IMR-90 (cell line): ENCODE results near the gene POFUT2. TPM values are rescaled to one million over a fixed set of nuclear protein-coding genes. Genes with fewer than 3 reads are reported as not detected.

Experiments used
- ATAC-seq: fragments of 200-7000 bp; cut with Tn5 transposase; 2 replicates; pipeline ENCODE4 v1.9.1; 2020; ENCODE audit warnings: low read depth, mild to moderate bottlenecking, moderate library complexity
- BruUV-seq: library from RNA; stranded (reverse); fragments of 400-500 nt; replicated peaks from 2 replicates; lab custom pipeline; 2021; lab: Mats Ljungman, UMichigan
- CTCF ChIA-PET: fragments of 300-600 bp; formaldehyde crosslinking; extraction: SDS; loops from one replicate; lab custom pipeline; 2021; ENCODE audit warnings: antibody characterized with exemption; lab: Yijun Ruan, JAX
- POLR2A ChIA-PET: fragments of 300-600 bp; sonication (Branson Sonifier 250); formaldehyde crosslinking; loops from one replicate; lab custom pipeline; 2022; ENCODE audit warnings: antibody characterized with exemption; ENCODE audit not compliant: unreplicated experiment; lab: Charles Lee
- DNase-seq: peaks from one replicate; pipeline ENCODE4 v3.0.0; 2013
- H2AFZ ChIP-seq: replicated peaks from 2 replicates; pipeline ENCODE3; 2013; ENCODE audit warnings: low read length, mild to moderate bottlenecking; ENCODE audit not compliant: poor library complexity
- H2AK5ac ChIP-seq: 2 replicates; pipeline ENCODE4 v1.6.1; 2013; ENCODE audit warnings: low read depth, low read length, inconsistent platforms
- H2AK9ac ChIP-seq: replicated peaks from 2 replicates; pipeline ENCODE3; 2013; ENCODE audit warnings: mild to moderate bottlenecking, low read depth, low read length, moderate library complexity; ENCODE audit not compliant: poor library complexity
- H2BK120ac ChIP-seq: 2 replicates; pipeline ENCODE4 v1.6.1; 2013; ENCODE audit warnings: low read depth, low read length, inconsistent platforms
- H2BK15ac ChIP-seq: 3 replicates; pipeline ENCODE4 v1.6.1; 2013; ENCODE audit warnings: low read depth, low read length, inconsistent platforms
- H2BK20ac ChIP-seq: 2 replicates; pipeline ENCODE4 v1.6.1; 2013; ENCODE audit warnings: low read depth, mild to moderate bottlenecking, inconsistent platforms, low read length, moderate library complexity
- H2BK5ac ChIP-seq: 2 replicates; pipeline ENCODE4 v1.6.1; 2013; ENCODE audit warnings: mild to moderate bottlenecking, low read depth, low read length, inconsistent platforms; ENCODE audit not compliant: poor library complexity, severe bottlenecking
- H3K14ac ChIP-seq: replicated peaks from 2 replicates; pipeline ENCODE4 v1.6.1; 2013; ENCODE audit warnings: low read depth, low read length, inconsistent platforms
- H3K18ac ChIP-seq: 2 replicates; pipeline ENCODE4 v1.6.1; 2013; ENCODE audit warnings: low read depth, low read length, control low read depth
- H3K23ac ChIP-seq: 2 replicates; pipeline ENCODE4 v1.6.1; 2013; ENCODE audit warnings: low read depth, low read length, inconsistent platforms
- H3K27ac ChIP-seq: 2 replicates; pipeline ENCODE4 v1.5.1; 2013; ENCODE audit warnings: mild to moderate bottlenecking, control low read depth, low read length; ENCODE audit not compliant: insufficient read depth
- H3K27me3 ChIP-seq: 2 replicates; pipeline ENCODE4 v1.6.1; 2013; ENCODE audit warnings: low read length; ENCODE audit not compliant: control insufficient read depth, insufficient read depth
- H3K36me3 ChIP-seq: 2 replicates; pipeline ENCODE4 v1.6.1; 2013; ENCODE audit warnings: low read length, mixed read lengths; ENCODE audit not compliant: control insufficient read depth, insufficient read depth
- H3K4ac ChIP-seq: 2 replicates; pipeline ENCODE4 v1.6.1; 2013; ENCODE audit warnings: low read depth, low read length, inconsistent platforms
- H3K4me1 ChIP-seq: 2 replicates; pipeline ENCODE4 v1.6.1; 2013; ENCODE audit warnings: low read length, mixed read lengths; ENCODE audit not compliant: control insufficient read depth, insufficient read depth
- H3K4me2 ChIP-seq: 2 replicates; pipeline ENCODE4 v1.6.1; 2013; ENCODE audit warnings: low read depth, mild to moderate bottlenecking, control low read depth, low read length, moderate library complexity
- H3K4me3 ChIP-seq: 2 replicates; pipeline ENCODE4 v1.5.1; 2013; ENCODE audit warnings: low read depth, mild to moderate bottlenecking, control low read depth, low read length, moderate library complexity; ENCODE audit not compliant: insufficient read depth
- H3K56ac ChIP-seq: 2 replicates; pipeline ENCODE4 v1.6.1; 2013; ENCODE audit warnings: low read length, inconsistent platforms; ENCODE audit not compliant: insufficient read depth; ENCODE audit errors: extremely low read depth
- H3K79me1 ChIP-seq, 2 experiments: 2 replicates each; pipeline ENCODE4 v1.6.1; 2013; ENCODE audit warnings: low read length in 2 of 2, inconsistent platforms in 1 of 2, low read depth in 1 of 2
- H3K9ac ChIP-seq: 2 replicates; pipeline ENCODE4 v1.6.1; 2013; ENCODE audit warnings: low read depth, low read length, control low read depth
- H3K9me1 ChIP-seq: 2 replicates; pipeline ENCODE4 v1.6.1; 2013; ENCODE audit warnings: low read length, inconsistent platforms; ENCODE audit not compliant: insufficient read depth
- H3K9me3 ChIP-seq: 2 replicates; pipeline ENCODE4 v1.6.1; 2013; ENCODE audit warnings: low read length; ENCODE audit not compliant: control insufficient read depth, insufficient read depth
- H4K20me1 ChIP-seq: 2 replicates; pipeline ENCODE4 v1.6.1; 2013; ENCODE audit warnings: low read length, inconsistent platforms; ENCODE audit not compliant: insufficient read depth
- H4K5ac ChIP-seq: 2 replicates; pipeline ENCODE4 v1.6.1; 2013; ENCODE audit warnings: mild to moderate bottlenecking, low read depth, low read length, control low read depth
- H4K8ac ChIP-seq, 2 experiments: 2 replicates each; pipeline ENCODE4 v1.6.1; 2013; ENCODE audit warnings: low read depth in 2 of 2, low read length in 2 of 2, control low read depth in 1 of 2, inconsistent platforms in 1 of 2
- H4K91ac ChIP-seq: 2 replicates; pipeline ENCODE4 v1.6.1; 2013; ENCODE audit warnings: low read depth, low read length, inconsistent platforms; ENCODE audit not compliant: insufficient read depth
- BHLHE40 ChIP-seq: fragments of 150-350 bp; IDR thresholded peaks from 2 replicates; pipeline ENCODE4 v1.6.1; 2016; ENCODE audit warnings: mild to moderate bottlenecking, low read depth, low read length
- CTCF ChIP-seq: conservative IDR thresholded peaks from 2 replicates; pipeline ENCODE4 v1.5.1; 2012; ENCODE audit warnings: mild to moderate bottlenecking, low read depth, low read length, improper control_type of control experiment
- FOS ChIP-seq: fragments of 150-350 bp; IDR thresholded peaks from 2 replicates; pipeline ENCODE4 v1.6.1; 2016; ENCODE audit warnings: low read depth, low read length
- MAFK ChIP-seq: IDR thresholded peaks from 2 replicates; pipeline ENCODE4 v1.6.1; 2012; ENCODE audit warnings: low read depth, low read length, improper control_type of control experiment
- MXI1 ChIP-seq: IDR thresholded peaks from 2 replicates; pipeline ENCODE4 v1.6.1; 2012; ENCODE audit warnings: low read depth, mild to moderate bottlenecking, low read length, moderate library complexity, borderline replicate concordance
- NFE2L2 ChIP-seq: fragments of 150-350 bp; IDR thresholded peaks from 2 replicates; pipeline ENCODE4 v1.6.1; 2016; ENCODE audit warnings: low read depth, mild to moderate bottlenecking, low read length
- POLR2A ChIP-seq: IDR thresholded peaks from 2 replicates; pipeline ENCODE4 v1.6.1; 2012; ENCODE audit warnings: mild to moderate bottlenecking, low read depth, low read length
- RAD21 ChIP-seq: IDR thresholded peaks from 2 replicates; pipeline ENCODE4 v1.6.1; 2012; ENCODE audit warnings: low read length, improper control_type of control experiment
- RCOR1 ChIP-seq: IDR thresholded peaks from 2 replicates; pipeline ENCODE4 v1.6.1; 2012; ENCODE audit warnings: mild to moderate bottlenecking, low read length, improper control_type of control experiment; ENCODE audit not compliant: insufficient replicate concordance
- SMC3 ChIP-seq: fragments of 150-350 bp; IDR thresholded peaks from 2 replicates; pipeline ENCODE4 v1.6.1; 2016; ENCODE audit warnings: low read depth, mild to moderate bottlenecking, antibody characterized with exemption, low read length, moderate library complexity
- WGBS, 2 experiments: methylation state at CpG; one replicate each; pipeline versions ENCODE4 v1.1.5 to v1.1.7; 2013; ENCODE audit warnings: missing lambda C conversion rate in 2 of 2; ENCODE audit not compliant: insufficient read length in 1 of 2; ENCODE audit errors: extremely low coverage in 2 of 2; 5-methylcytosine and 5-hydroxymethylcytosine counted together
- dilution Hi-C: fragments of 300-500 bp; cut with HindIII; formaldehyde crosslinking; loops from one replicate; pipeline ENCODE4 v1.14.3; 2018; ENCODE audit warnings: low sequenced_read_pairs; ENCODE audit not compliant: unreplicated experiment
- in situ Hi-C: fragments of 300-500 bp; cut with MboI; formaldehyde crosslinking; loops from 3 replicates; pipeline ENCODE4 v1.14.3; 2019; ENCODE audit warnings: low sequenced_read_pairs, inconsistent platforms, mixed read lengths
- intact Hi-C: fragments of 100-400 bp; cut with micrococcal nuclease; formaldehyde crosslinking; loops from 2 replicates; pipeline ENCODE4 v1.10.0; 2022
- polyA plus RNA-seq, 3 experiments: library from polyadenylated mRNA; depleted of rRNA; stranded (reverse); fragments of >200 nt; gene quantifications; 2 replicates each; pipeline ENCODE4 v1.2.3, GENCODE V29; 2012; ENCODE audit warnings: low replicate concordance in 1 of 3
- total RNA-seq: library from RNA; depleted of rRNA; stranded (reverse); fragments of >200 nt; gene quantifications from 2 replicates; pipeline ENCODE4 v1.2.3, GENCODE V29; 2012

The POFUT2 gene
- total and polyA plus RNA-seq, 2 of the 4 experiments (the other 2 are of a cell fraction): 18.8 to 59.3 TPM

- in situ Hi-C loops (no loop called here), dilution Hi-C loops (no loop called here), intact Hi-C loops (no loop called here)
- ChIA-PET CTCF (interaction anchor here (1.2 kb wide), 1 partner anchor 13 kb away, joined by 5 read pairs; no protein-coding TSS in a partner anchor), POLR2A (no interaction called here)
- peaks cover 1% of the 10 kb centered on the region for H3K36me3 ChIP-seq
- H3K79me1 ChIP-seq: peaks cover 15 to 69% of the 10 kb centered on the region in 2 experiments
- no peaks in the 10 kb centered on the region for H3K9me3 ChIP-seq
- H2BK15ac ChIP-seq: peak overlapping the region; percentile 93
- ATAC-seq (peak; percentile 7; the same call in 1 of the 2 replicates), DNase-seq (peak; percentile 91)
- H2BK120ac ChIP-seq: peak overlapping the region; percentile 95
- H4K20me1 ChIP-seq: no peaks in the 10 kb centered on the region; the same call in 1 of the 2 replicates
- H4K91ac ChIP-seq: peak overlapping the region; percentile 98
- H2BK5ac ChIP-seq: peak overlapping the region; percentile 97
- peak overlapping the region; percentile 98 for H2BK20ac ChIP-seq
- peaks cover 14% of the 10 kb centered on the region for H3K9me1 ChIP-seq
- peak overlapping the region; percentile 57 for H3K4me2 ChIP-seq
- no peaks in the 10 kb centered on the region for H3K27me3 ChIP-seq
- peak overlapping the region; percentile 77 for H3K56ac ChIP-seq
- peaks cover 47% of the 10 kb centered on the region for H3K4me1 ChIP-seq
- TF ChIP-seq MXI1: 0 out of 2 replicates have a peak, but pooled peaks have one; percentile 46
- TF ChIP-seq MAFK: peak; percentile 46
- TF ChIP-seq SMC3: no peak
- no peak for TF ChIP-seq RCOR1
- TF ChIP-seq BHLHE40: peak; percentile 73
- peak; percentile 43 for TF ChIP-seq RAD21
- peak; percentile 81 for TF ChIP-seq POLR2A
- TF ChIP-seq NFE2L2: 0 out of 2 replicates have a peak, but pooled peaks have one; percentile 6
- peak; percentile 70 for TF ChIP-seq FOS
- no peak for TF ChIP-seq CTCF
- H2AFZ ChIP-seq: peak overlapping the region; percentile 9
- H2AK5ac ChIP-seq: peak overlapping the region; percentile 98
- peak overlapping the region; percentile 15 for H3K9ac ChIP-seq
- no peak overlapping the region for H3K4me3 ChIP-seq
- H2AK9ac ChIP-seq: peak overlapping the region; percentile 86
- peak overlapping the region; percentile 97 for H3K14ac ChIP-seq
- 35% methylated on average over 7 of the region's 27 CpGs; no CpG with 5 or more reads in 1 of the 2 experiments for WGBS, 2 experiments
- peak overlapping the region; percentile 89 for H3K27ac ChIP-seq
- peak overlapping the region; percentile 62 for H4K5ac ChIP-seq
- H3K4ac ChIP-seq: peak overlapping the region; percentile 97
- peak overlapping the region; percentile 58 for H3K18ac ChIP-seq
- peak overlapping the region; percentile 87 for H3K23ac ChIP-seq
- peak overlapping the region; percentile 75 to 97 for H4K8ac ChIP-seq
- BruUV-seq: TSS peak; percentile 39
These were observed 8.1 kb upstream of the POFUT2 start for GRCh38 chr21:45295576-45296365.
